MV-4-11 (cell line): ENCODE results near the gene SH2D6.
A peak's percentile ranks its signal among the peaks of the same experiment; 100 is the strongest.
"Not testable (repeated sequence)": the region's sequence is repeated elsewhere in the genome, so short reads cannot be mapped to it uniquely, and the experiment has no call there.

Experiments
- DNase-seq: peaks from one replicate; lab custom pipeline; 2025; lab: John Stamatoyannopoulos, UW

SH2D6 gene

DNA sequence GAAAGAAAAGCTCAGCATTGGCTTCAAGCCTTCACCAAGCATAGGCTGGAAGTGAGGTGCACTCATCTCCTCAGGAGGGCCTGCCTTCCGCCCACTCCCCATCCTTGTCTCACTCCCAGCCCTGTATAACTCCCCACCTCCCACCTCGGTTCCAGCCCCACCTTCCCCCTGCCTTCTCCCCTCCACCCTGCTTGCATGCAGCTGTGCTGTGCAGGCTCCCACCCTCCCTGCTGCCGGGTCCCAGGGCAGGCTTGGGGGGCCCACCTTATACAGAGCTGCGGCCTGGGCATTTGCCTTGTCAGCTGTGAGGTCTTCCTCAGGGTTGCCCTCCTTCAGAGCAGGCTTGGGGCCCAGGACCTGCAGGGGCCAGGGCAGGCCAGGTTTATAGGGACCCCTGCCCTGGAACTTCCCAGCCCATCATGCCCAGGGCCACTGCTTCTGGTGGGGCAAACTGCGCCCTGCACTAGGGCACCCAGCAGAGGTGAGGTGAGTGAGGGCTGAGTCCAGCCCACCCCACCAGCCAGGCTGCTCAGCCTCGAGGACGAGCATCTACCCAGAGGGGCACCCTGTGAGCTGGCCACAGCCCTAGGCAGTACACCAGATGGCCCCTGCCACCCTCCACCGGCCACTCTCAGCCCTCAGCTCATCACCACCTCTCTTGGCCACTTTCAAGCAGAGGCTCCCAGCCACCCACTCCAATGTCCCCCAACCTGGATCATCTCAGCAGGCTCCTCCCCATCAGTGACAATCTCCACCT, 19.9 kb upstream of the SH2D6 start:
- DNase-seq = no peak

DNA sequence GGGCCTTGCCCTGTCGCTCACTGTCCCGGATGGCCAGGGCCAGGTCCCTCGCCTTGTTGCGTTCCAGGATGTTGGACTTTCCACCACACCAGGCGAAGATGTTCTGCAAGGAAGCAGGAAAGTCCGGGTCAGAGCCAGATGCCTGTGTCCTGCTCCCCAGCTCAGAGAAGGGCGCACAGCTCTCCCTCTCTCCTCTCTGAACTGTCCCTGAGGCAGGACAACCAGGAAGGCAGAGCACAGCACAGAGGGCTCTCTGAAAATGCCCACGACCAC, 19.4 kb upstream of the SH2D6 start:
- no peak for DNase-seq

GRCh38 chr2:85400023-85400422, 18.5 kb upstream of the SH2D6 start:
- DNase-seq = no peak

DNA sequence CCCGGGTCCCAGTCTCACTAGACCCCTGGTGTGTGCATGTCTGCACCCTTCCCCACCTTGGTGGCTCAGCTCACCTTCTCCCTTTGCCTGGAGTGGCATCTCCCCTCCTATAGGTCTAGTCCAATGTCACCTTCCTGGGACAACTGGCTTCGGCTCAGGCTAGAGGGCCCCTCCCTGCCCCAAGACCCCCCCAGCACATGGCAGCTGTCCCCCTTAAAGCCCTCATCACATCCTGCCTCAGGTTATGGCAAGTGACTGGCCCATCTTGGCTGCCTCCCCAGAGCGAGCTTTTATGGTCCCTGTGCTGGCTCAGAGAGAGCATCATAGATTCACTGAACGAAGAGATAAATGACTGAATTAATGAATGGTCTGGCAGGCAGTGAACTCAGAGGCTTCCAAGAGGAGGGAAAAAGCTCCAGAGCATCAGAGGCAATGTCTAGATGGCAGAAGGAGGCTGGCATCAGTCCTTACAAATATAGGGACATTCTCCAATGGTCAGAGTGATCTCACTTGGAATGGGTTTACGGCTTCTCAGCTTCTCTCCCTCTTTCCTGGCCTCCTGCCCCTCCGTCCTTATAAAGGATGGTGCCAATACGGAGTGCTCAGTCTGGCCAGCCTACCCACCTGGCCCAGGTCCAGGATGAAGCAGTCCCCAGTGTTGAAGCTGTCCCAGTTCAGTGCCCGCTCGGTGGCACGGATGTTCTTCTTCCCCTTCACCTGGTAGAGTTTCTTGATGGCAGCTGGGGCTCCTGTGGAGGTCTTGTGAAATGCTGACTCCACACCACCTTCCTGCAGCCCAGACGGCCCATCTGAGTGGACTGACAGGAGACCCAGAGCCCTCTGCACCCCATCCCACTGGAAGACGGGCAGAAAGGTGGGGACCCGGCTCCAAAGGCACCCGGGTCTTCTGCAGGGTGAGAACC, 17.7 kb upstream of the SH2D6 start:
- no peak for DNase-seq

GRCh38 chr2:85401464-85401805, 17.1 kb upstream of the SH2D6 start:
- DNase-seq = no peak

DNA sequence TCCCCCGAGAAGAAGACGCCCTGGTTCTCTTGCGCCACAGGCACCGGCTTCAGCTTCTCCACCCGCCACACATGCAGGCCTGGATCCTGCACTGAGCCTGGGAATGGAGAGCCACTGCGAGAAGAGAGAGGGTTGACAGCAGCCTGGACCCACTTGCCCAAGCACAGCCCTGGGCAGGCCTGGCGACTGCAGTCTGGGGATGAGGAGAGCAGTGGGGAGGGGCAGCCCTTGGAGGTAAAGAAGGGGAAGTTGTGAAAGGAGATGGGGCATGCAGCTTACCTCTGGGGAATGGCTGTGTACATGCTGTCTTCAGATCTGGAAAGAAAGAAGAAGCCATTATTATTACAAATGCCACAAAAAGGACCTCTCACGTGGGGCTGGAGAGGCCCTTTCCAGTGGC, 16.7 kb upstream of the SH2D6 start:
- DNase-seq = peak; percentile 64

DNA sequence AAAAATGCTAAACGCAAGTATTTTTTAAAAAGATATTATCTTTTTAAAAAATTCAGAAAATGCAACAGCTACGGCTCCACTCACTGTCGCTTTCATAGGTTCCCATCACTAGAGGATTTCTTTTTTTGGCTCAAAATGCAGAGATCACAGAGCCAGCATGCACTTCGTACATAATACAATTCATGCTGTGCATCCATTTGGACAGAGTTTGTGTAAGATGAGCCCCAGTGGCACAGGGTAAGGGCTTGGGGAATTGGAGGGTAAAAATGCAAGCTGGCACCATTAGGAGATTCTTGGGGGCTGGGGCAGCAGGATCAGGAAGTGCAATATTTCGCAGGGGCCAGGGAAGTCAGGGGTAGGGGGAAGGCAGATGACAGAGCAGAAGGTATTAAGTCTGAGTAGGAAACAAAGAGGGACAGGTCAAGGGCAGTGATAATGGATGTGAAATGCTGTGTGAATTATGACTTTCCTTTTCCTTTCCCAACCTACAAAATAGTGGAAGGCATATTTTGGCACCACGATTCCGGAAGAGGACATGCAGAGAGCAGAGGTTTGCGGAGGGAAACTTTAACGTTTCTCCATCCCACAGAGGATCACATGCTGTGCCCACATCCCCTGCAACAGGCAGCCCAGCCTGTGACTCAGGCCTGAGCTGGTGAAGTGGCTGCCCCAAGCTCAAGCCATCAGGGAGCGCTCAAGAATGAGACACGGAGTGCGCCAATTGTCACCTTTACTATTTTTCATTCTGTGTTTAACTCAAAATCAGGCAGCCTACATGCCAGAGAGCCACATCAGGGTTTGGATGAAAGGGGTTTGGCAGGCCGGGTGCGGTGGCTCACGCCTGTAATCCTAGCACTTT, 13.1 kb upstream of the SH2D6 start:
- peak; percentile 98 for DNase-seq

DNA sequence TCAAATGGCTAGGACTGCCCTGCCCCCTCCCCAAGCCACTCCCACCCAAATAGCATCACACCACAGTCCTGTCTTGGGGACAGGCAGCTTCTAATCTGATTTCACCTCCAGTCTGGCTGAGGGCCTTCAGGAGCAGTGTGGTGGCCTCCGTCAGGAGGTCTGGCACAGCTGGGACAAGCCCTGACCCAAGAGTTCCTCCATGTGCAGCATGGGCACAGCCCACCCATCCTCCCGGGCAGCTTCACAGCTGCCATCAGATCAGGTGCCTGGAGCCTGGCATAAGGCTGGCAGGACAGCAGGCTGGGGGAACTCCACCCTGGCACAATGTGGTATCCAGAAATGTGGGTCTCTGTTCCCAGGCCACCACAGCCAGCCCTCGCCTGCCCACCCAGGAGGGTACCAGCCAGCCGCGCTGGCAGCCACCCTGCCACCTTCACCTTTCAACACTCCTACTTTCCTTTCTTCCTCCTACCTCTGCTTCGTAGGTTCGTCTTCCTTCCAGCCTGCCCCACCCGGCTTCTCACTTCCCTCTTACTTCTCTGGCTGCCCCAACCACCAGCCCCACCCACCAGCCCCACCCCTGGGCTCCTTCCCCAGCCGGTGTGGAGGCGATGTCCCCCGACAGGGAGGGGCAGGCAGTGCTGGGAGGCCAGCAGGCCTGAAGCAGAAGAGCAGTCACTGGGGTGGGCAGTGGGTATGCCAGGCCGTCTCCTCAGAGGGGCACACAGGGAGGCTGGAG, 8.5 kb upstream of the SH2D6 start, which contains the start of gene CAPG:
CAPG (minus strand) TSS at position 522 of the 739 bp plus-strand sequence. CDS start 8,221 bp downstream, outside the sequence.
- peak; percentile 75 for DNase-seq

DNA sequence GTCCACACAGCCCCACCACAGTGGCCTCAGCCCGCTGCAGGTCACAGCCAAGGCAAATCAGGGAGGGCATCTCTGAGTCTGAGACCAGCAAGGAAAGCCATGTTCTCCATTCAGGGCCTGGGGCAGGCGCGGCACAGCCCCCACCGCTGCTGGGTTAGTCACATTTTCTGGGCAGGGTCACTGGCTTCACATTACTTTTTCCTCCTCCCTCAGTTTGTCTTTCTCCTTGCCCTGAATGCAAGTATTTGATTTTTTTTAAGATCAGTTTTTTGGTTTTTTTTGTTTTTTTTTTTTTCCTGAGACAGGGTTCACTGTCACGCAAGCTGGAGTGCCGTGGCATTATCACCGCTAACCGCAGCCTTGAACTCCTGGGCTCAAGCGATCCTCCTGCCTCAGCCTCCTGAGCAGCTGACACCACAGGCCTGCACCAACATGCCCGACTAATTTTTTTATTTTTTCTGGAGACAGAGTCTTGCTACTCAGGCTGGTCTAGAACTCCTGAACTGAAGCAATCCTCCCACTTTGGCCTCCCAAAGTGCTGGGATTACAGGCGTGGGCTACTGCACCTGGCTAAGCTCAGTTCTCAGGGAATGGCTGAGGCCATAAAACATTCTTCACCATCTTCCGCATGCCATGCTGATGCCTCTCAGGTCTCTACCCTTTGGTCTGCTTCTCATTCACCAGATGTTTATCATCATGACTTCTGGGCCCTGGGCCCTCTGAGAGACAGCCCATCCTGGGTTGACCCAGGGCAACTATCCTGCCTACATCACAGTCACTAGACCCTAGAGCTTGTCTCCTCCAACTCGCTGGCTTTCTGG, 7.7 kb upstream of the SH2D6 start:
- DNase-seq = no peak

GRCh38 chr2:85411405-85411748, 7.1 kb upstream of the SH2D6 start:
- DNase-seq = no peak

DNA sequence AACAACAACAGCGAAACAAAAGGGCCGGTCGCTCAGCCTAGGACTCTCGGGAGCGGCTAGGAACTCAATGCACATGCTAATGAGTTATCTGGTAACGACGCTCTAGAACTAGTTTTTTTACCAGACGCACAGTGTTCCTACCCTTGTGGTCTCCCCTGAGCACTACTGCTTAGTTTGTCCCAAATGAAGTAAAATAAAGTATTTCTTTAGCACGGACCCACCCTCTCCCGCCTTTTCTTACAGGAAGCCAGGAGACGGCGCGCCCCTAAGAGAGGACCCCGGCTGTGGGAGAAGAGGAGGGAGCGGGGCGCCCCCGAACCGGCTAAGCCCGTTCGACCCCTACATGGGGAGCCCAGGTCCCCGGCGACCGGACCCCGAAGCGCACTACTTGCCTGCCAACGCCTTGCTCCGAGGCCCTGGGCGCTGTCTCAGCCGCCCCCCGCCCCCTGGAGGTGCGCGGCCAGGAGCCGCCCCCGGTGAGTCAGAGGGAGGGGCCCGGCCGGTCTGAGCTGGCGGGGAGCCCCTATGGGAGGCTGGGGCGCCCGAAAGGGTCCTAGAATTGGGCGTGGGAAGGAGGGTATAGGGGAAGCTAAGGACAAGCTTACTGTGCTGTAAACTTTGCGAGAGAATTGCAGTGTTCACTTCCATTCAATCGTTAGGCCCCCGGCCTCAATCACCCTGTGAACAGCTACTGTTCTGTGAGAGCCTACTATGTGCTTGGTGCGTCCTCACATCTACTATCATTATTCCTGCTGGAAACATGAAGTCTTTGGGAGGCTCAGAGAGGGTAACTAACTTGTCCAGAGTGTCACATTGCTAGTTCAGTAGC, 4.7 kb upstream of the SH2D6 start:
- no peak for DNase-seq

DNA sequence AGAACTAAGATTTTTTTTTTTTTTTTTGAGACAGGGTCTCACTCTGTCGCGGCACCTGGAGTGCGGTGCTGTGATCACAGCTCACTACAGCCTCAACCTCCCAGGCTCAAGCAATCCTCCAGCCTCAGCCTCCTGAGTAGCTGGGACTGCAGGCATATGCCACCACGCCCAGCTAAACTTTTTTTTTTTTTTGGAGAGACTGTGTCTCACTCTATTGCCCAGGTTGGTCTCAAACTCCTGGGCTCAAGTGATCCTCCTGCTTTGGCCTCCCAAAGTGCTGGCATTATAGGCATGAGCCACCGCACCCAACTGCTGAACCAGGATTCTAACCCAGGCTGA, 4.1 kb upstream of the SH2D6 start:
- DNase-seq = not testable (repeated sequence)

- peak; percentile 34 for DNase-seq
Measured at GRCh38 chr2:85414761-85415553, 3.6 kb upstream of the SH2D6 start.

- peak; percentile 31 for DNase-seq
Measured at GRCh38 chr2:85415980-85416650, 2.4 kb upstream of the SH2D6 start.

GRCh38 chr2:85419009-85419675, 628 bp downstream of the SH2D6 start:
- no peak for DNase-seq

DNA sequence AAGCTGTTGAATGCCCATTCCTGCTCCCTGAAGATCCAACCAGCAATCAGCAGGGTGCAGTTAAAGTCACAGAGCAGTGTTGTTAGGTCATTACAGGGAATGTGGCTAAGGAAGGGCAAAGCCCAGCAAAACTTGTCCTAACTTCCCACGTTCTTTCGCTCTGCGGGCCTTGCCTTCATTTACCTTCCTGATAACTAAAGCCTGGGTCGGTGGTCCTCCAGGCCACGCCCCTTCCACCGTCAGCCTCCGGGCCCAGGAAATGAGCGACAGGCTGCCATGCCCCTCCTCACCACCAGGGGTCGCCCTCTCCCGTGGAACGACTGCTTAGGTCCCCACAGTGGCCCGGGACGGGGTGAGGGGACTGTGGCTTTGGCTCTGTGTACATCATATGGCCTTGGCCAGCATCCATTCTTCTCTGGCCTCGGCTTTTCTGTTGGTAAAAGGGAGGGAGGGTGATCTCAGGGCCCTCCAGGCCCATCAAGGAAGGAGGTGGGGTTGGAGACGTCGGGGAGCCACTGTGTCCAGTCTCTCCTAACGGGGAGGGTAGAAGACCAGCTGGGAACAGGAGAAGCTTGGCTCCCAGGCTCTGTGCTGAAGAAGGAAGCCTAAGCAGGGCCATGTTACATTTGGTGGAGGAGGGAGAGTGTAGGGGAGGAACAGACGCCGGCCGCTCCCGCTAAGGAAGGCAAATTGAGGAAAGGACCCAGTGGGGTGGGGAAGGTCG, 2.2 kb downstream of the SH2D6 start:
- peak; percentile 77 for DNase-seq

- DNase-seq = peak; percentile 65
Measured at GRCh38 chr2:85421260-85422071, 3.0 kb downstream of the SH2D6 start.
